GM21723 (cell line): ENCODE data around the gene EPHB1.
"Not testable (repeated sequence)": the region's sequence is repeated elsewhere in the genome, so short reads cannot be mapped to it uniquely, and the experiment has no call there.

Experiments used
- ATAC-seq: cut with Tn5 transposase; IDR thresholded peaks from one replicate; pipeline ENCODE4 v1.9.1; 2021; ENCODE audit warnings: mild to moderate bottlenecking, moderate library complexity; ENCODE audit not compliant: unreplicated experiment

Gene EPHB1

DNA sequence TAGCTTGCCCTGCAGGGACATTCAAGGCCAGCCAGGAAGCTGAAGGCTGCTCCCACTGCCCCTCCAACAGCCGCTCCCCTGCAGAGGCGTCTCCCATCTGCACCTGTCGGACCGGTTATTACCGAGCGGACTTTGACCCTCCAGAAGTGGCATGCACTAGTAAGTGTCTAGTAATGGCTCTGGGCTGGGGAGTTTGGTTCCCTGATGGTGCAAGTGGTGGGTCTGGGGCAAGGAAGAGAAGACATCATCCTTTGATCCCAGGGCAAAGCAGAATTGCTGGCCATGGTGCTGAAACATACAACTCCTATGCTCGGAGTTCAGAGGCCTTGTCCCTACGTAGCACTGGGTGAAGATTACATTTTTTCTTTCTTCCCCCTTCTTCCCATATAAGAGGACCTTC lies 311.4 kb downstream of the EPHB1 start:
- ATAC-seq: no peak

DNA sequence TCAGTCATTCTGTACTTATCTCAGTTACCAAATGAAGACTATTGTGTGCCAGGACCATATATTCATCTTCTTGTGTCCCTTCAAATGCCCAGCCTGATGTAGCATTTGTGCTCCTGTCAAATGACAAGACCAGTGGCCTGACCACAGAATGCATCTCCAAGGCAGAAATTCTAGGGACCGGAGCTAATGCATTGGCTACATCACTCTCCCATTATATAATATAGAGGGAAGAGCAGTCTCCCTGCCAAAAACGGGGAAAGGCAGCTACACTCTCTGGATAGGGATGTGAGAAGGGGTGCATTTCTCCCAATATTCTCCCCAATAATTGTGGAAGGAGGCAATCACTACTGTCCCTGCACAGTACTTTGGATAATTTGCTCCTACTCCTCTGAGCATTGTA lies 312.0 kb downstream of the EPHB1 start:
- no peak for ATAC-seq

DNA sequence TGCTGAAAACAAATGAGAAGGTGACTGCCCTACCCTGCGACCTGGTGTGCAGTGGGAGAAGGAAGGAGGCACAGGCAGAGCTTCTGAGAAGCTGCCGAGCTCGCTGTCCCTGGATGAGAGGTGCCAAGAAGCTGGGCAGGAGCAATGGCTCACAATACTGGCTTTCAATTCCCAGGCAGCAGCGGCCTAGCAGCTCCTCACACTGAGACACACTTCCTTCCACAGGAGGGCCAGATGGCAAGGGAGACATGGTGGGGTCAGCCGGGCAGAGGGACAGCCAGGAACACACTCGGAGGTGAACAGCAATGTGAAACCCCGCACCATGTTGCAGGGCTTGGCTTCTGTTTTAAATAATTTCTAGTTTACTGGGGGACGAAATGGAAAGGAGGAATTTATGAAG lies 314.6 kb downstream of the EPHB1 start:
- ATAC-seq: no peak

DNA sequence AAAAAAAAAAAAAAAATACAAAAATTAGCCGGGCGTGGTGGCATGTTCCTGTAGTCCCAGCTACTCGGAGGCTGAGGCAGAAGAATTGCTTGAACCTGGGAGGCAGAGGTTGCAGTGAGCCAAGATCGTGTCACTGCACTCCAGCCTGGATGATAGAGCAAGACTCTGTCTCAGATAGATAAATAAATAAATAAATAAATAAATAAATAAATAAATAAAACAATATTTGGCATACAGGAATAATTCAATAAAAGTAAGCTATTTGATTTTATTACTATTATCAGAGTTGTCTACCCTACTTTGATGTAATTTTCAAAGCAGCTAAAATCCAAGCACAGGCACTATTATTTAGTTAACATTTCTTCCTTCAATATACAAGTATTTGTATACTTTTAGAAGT lies 319.5 kb downstream of the EPHB1 start:
- not testable (repeated sequence) for ATAC-seq

DNA sequence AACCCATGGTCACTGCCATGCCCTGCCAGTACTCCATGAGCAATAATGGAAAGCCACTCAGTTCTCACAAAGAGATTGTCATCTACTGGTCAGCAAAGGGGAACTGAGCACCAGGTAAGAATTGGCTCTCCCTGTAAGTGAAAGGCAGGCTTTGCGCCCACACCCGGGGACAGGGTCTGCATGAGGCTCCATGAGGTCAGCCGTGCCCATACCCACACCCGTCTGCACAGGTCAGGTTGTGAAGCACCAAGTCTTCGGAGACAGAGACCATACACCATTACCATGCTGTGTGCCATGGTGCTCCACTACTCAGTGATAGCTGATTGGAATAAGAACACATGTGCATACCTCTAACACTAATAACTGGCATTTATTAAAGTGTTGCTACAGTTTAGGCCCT lies 322.9 kb downstream of the EPHB1 start:
- no peak for ATAC-seq

DNA sequence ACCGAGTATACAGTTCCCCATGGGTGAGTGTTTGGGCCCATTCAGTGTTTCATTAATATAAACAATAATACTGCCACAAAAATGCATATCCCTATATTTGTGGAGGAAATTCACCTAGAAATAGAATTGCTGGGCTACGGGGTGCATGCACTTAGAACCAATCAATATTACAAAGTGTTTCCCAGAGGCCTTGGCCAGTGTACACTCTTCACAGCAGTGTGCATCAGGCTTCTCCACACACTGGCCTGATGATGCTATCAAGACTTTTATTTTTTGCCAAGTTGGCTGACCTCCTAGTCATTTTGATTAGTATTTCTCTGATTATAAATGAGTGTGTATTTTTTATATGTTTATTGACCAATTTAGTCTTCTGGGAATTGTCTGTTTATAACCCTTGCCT lies 323.7 kb downstream of the EPHB1 start:
- no peak for ATAC-seq

DNA sequence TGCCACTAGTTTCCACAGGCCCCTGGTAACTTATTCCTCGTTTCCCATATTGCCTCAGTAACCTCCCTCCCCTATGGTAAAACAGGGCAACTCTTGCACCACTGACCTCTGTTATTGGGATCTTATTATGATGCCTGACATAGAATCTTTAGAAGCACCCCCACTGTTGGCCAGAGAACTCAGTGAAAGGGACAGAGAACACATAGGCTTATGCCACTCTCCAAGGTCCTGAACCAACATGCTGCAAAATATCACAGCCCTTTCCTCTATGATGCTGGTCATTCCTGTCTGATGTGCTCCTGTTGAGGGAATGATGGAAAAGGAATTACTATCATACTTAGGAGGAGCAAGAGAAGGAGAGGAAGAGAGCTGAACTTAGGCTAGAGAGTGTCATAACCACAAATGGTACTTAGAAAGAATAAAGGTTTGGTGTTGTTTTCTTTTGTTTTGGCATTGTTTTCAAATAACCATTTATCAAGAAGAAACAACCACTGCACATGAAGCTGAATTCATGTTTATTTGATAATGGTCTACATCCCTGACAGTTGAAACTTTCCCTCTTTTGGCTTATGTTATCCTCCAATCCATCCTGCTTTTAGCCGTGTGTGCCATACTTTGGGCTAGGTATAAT lies 330.2 kb downstream of the EPHB1 start:
- ATAC-seq: no peak

DNA sequence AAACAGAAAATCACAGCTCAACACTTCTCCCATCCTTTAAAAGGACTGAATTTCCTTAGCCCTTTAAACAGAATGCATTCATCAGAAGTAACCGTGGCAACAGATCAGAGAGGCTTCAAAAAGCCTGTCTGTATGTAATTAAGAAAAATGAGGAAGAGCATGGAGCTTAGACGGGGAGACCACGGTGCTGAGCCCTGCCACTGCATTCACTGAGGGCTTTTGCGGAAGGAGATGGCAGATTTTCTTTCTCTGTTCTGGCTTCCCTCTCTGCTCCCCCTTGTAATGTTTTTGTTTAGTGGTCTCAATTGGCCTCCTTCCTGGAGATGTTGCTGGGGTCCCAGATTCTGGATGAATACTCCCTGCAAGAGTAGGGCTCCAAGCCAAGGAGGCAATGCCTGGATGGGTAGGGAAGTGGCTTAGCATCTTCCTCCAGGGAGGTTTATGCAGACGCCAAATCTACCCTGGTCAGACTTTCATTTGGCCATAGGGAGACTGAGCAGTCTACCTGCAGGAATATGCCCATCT lies 332.9 kb downstream of the EPHB1 start:
- ATAC-seq: no peak

DNA sequence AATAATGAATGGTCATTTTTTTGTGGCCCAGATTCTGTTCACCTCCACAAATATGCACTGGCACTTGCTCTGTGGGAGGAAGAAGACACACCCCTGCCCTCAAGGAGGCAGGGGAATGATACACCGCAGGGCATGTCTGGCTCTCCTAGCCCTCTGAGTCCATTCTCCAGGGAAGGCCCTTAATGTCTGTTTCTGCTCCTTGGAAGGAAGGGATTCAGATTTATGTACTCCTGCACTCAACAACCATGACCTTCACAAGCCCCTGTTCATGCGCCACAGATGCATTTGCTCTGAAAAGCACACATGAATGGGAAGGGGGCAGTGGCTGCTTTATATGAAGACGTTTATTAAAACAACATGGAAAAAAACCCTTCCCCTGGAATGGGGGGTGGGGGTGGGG lies 333.8 kb downstream of the EPHB1 start:
- no peak for ATAC-seq

DNA sequence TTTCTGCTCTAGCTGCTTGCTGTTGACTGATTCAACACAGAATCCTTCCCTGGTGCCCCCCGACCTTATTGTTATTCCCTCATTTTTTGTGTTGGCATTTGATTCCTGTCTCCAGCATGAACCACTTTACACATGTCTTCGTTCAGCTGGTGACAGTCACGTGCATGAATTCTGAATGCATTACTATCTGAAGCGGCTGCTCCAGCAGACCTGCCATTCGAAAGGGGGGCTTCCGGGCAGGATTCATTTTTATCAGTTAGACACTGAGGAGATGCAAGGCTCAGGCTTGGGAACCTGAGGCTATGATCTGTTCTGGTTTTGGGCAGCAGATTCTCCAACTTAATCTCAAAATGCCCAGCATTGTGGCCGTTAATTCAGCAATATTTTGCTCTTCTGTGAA lies 336.2 kb downstream of the EPHB1 start:
- ATAC-seq: no peak

DNA sequence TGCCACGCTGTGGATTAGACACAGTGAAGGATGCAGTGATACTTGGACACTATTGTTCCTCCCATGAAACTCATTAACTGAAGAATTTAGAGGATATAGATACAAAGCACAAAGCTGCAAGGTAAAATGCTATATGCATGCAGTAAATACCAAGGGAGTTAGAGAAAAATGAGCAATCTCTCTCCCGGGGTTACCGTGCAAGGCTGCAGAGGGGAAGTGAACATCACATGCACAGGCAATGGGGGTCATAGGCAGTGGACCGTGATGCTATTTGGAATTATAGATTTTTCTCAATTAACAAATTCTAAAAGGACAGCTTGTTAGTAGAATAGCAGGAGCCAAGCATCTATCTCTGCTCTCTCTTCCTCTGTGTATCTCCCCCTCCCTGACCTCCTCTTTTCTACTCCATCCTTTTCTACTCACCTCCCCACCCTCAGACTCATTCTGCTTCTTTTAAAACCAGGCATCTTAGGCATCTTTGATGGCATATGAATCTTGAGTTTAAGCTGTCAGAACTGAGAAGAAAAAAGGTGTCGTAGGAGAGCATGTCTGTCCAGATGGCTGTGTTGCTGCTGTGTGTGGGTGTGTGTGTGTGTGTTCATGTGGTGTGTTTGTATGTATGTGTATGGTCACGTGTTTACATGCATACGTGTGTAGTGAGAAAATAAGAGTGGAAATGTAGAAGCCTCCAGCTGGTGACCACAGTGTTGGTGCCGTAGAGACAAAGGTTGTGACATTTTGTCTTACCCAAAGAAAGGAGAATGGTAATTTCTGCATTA lies 339.0 kb downstream of the EPHB1 start:
- ATAC-seq: no peak

DNA sequence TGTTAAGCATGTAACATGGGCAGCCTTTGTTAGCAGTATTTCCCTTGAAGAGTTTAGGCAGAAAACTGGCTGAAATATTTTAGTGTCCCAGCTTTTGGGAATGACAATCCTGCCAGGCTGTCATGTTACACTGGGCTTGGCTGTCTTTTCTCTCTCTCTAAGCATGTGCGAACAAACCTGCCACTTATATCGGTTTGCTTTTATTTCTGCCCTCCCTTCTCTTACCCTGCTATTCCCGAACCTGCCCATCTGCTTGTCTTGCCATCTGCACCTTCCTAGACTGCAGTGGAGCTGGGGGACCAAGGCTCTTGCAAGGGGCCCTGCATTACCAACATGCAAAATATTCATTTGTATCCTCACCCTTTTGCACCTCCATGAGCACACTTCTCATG lies 339.6 kb downstream of the EPHB1 start:
- no peak for ATAC-seq

DNA sequence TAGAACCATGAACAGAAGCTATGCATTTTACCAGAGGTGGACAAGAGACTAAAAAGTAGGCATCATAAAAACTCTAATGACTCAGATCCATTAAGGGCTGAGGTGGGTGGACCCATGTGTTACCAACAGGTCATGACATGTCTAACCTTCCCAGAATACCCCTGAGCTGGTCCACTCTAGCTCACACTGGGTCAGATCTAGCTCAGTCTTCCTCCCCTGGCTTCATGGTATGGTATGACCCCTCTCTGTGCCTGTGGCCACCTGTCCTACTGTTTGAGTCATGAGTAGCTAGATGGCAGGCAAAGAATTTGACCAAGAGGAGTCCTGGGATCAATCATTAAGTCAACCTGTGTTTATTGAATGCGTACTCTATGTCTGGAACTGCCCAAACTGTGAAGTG lies 340.4 kb downstream of the EPHB1 start:
- ATAC-seq: no peak

DNA sequence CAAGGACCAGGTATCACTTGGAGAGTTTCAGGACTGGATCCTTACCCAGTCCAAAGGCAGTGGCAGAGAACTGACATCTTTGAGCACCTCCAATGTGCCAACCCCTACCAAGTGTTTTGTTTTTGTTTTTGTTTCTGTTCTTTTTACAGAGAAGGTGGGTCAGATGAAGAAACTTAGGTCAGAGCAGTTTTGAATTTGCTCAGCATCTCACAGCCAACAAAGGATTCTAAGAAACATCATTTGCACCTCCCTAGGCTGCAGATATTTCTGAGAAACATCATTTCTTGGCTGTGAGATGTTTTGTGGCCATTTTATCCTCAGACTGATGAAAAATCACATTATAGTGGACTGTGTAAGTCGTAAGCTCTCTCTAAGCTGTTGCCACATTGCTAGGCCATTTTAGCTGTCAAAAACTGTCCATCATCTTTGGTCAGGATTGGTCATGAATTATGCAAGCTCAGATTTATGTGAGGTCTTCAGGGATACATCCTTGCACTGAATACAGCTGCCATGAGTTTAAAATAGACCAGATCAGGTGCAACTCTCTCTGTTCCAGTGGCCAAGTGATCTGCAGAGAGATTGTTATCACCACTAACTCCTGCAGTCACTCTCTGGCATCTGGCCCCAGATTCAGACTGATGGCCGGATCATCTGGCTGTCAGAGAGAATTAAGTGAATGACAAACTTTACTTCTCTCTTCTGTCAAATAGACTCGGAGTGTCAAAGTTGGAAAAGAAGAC lies 341.5 kb downstream of the EPHB1 start:
- no peak for ATAC-seq

DNA sequence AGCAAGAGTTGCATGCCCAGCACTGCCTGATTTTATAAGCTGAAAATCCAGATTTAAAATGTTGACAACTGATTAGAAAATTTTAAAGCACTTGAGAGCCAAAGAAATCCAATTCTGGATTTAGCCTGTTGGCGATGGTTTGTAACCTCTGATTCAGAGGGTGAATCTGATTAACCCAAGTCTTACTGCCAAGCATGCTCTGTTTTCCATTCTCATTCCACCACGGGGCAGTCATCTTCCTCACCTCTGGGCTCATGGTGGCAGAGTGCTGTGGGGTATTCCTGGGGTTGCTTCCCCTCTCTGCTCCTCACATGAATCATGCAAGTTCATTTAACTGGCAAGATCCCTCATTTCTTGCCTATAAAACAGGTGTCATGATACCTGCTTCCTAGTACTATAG lies 342.2 kb downstream of the EPHB1 start:
- ATAC-seq: no peak

DNA sequence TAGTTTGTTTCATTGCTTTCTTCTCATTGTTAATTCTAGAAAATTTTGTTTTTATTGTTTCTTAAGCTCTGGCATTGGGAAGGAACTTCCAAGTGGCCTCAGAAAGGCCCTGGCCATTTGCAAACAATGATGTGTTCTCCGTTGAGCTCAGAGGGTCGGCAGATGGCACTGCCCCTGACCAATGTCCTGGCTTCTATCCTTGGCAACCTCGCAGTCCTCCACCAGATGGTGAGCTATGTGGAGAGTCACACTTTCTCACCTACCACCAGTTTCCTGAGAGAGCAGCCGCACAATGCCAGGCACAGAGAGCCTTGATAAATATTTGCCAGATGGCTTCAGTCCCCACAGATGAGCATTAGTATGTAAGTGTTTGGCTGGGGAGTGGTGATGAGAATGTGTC lies 343.7 kb downstream of the EPHB1 start:
- ATAC-seq: no peak

DNA sequence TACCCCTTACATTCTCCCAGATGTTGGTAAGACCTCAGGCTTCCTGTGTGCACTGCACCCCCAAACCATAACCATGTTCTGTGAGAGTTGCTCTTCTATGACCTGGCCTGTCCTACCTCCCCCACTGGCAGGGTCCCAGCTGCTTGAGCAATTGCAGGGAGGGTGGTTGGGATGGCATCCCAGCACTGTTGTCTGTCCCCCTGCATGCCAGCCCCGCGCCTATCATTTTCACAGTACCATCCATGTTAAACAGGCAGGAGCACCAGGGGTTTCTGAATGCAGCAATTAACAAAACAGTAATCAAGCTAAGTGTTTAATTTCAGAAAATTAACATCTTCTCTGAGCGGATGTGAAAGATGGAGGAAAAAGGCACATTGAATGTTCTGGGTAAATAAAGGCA lies 345.5 kb downstream of the EPHB1 start:
- ATAC-seq: no peak

DNA sequence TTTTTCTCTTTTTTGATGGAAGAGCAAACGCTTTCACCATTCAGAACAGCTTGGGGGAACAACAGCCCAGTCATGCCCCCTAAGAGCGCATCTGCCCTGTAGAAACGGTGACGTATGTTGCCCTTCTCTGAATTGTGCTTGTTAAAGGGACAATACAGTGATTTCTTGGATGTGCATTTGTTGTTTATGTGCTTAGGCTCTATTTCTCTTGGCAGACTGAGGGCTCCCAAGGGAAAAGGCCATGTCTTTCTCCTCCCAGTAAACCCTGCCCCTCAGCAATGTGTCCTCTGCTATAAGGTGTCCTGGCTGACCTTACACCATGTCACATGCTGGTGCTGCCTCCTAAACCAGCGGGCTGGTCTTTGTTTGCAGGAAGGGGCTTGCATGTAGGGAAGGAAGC lies 346.1 kb downstream of the EPHB1 start:
- no peak for ATAC-seq

DNA sequence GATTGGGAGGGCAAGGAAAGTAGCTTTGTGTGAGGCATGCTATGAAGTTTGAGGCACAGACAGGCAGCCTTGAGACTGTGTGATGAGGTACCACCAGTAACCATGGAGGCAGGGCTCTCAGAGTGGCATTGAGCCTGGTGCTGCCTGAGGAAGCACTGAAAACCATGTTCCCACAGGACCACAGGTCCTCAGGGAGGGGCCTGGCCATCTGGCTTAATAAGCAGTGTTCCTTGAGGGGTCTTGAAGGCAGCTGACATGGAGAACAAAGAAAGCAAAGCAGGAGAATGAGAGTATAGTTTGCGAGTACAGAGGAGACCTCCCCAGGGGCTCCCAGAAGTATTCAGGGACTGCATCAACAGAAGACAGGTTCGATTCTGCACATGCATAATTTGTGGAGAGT lies 346.6 kb downstream of the EPHB1 start:
- ATAC-seq: no peak

DNA sequence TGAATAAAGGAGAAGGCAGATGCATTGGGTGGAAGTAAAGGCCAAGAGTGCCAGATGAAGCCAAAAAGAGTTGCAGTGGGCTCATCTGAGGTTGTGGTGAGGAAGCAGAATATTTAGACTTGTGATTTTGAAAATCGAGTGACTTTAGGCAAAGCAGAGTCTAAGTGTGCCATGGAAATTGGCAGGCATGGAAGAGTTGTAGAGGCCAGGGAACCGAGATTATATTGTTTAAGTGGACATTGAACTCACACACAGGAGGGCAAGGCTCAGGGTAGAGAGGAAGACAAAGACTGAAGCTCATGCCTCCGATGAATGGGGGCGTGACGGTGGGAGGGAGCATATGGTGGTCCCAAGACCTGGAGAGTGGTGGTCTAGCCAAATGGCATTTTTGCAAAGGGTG lies 347.5 kb downstream of the EPHB1 start:
- ATAC-seq: no peak

DNA sequence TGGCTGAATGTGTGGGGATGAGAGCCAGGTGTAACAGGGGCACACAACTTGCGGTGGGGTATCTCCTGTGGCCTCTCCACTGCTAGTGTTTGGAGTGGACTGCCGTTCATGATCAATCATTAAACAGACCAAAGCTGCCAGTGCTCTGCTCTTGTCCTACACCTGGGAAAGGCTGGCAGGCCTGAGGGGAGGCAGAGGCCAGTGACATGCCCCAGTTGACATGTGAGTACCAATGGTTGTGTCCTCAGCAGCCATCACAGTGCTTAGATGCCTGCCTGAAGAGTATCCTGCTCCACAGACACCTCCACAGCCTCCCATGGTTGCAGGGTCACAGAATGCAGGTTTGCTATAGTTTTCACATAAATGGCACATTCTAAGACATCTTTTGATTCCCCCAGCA lies 348.4 kb downstream of the EPHB1 start:
- no peak for ATAC-seq

DNA sequence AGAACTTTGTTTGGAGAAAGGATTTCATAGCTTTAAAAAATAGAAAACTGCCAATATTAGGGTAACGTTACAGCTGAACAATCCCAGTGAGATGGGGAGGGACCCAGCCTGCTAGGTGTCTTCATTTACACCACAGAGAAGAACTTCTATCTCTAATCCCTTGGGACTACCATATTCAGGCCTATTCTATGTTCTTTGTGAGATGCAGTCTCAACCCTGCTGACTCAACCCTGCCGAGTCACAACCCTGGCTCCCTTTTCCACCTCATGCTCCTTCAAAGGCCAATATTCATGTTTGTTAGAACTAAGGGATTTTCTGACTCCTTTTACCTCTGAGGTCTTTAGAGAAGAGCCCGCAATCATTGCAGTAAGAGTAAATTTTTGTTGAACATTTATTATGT lies 350.5 kb downstream of the EPHB1 start:
- no peak for ATAC-seq
